DND-41 (cell line): ENCODE results near the gene ETNK2.

Experiments
- CTCF ChIP-seq: IDR thresholded peaks from 2 replicates; pipeline ENCODE4 v1.5.1; 2012; ENCODE audit warnings: borderline replicate concordance, low read length, moderate library complexity, mild to moderate bottlenecking; ENCODE audit not compliant: poor library complexity, severe bottlenecking; ENCODE audit errors: extremely low read depth
- EZH2 ChIP-seq: IDR thresholded peaks from 3 replicates; pipeline ENCODE4 v1.6.1; 2012; ENCODE audit warnings: borderline replicate concordance, low read depth, mild to moderate bottlenecking, moderate library complexity, low read length, inconsistent platforms; ENCODE audit not compliant: severe bottlenecking

DNA sequence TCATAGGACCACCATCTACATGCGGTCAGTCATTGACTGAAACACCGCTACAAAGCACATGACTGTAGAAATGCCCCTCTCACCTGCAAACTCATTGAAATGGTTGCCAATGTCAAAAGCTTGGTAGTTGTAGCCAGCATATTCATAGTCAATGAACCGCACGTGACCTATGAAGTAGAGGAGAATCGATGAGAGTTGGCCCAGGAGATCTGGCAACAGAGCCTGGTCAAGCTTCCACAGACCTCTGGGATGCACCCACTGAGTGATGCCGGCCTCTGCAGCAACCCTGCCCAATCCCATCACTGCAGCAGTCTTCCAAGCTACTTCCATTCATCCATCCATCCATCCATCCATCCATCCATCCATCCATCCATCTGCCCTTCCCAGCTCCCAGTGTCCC is 11.9 kb downstream of the ETNK2 start:
- no peak for TF ChIP-seq CTCF
- no peak for TF ChIP-seq EZH2
